ENCODE data around the gene ELMO3.

The ELMO3 gene

GRCh38 chr16:67199011-67199807 lies at the start of gene ELMO3:
Gene ELMO3, plus strand, starts transcription at chr16:67199131. Its CDS starts 196 bp downstream, at chr16:67199327.
- DNase-seq, result no peak

- peak; percentile 2 for DNase-seq
Measured at GRCh38 chr16:67149276-67150046, 49.5 kb upstream of the ELMO3 start.

GRCh38 chr16:67150047-67150832 lies 48.7 kb upstream of the ELMO3 start:
- no peak for DNase-seq

GRCh38 chr16:67150833-67151396 lies 48.0 kb upstream of the ELMO3 start, which contains the start of gene B3GNT9:
Gene B3GNT9, minus strand, starts transcription at chr16:67150998. Its CDS starts 513 bp downstream, at chr16:67150485.
- no peak for DNase-seq

- DNase-seq, result no peak
Measured at GRCh38 chr16:67151431-67152097, 47.4 kb upstream of the ELMO3 start.

- no peak for DNase-seq
Measured at GRCh38 chr16:67154578-67155294, 44.2 kb upstream of the ELMO3 start.

- DNase-seq, result peak; percentile 71
Measured at GRCh38 chr16:67155295-67156142, 43.4 kb upstream of the ELMO3 start.

- no peak for DNase-seq
Measured at GRCh38 chr16:67156143-67156844, 42.6 kb upstream of the ELMO3 start.

GRCh38 chr16:67157106-67157748 lies 41.7 kb upstream of the ELMO3 start:
- no peak for DNase-seq

- peak; percentile 52 for DNase-seq
Measured at GRCh38 chr16:67157892-67158635, 40.9 kb upstream of the ELMO3 start.

- peak; percentile 89 for DNase-seq
Measured at GRCh38 chr16:67158637-67159600, 40.0 kb upstream of the ELMO3 start.

GRCh38 chr16:67161595-67162058 lies 37.3 kb upstream of the ELMO3 start:
- DNase-seq, result no peak

- no peak for DNase-seq
Measured at GRCh38 chr16:67162506-67163163, 36.3 kb upstream of the ELMO3 start.

- DNase-seq, result peak; percentile 42
Measured at GRCh38 chr16:67163164-67163998, 35.5 kb upstream of the ELMO3 start.

- no peak for DNase-seq
Measured at GRCh38 chr16:67163999-67164558, 34.9 kb upstream of the ELMO3 start.

Data from CD4-positive, alpha-beta T cell treated with Interleukin-15 for 1 hour (primary cell).